ENCODE results near the gene ZNF140. TPM values are rescaled to one million over a fixed set of nuclear protein-coding genes. Genes with fewer than 3 reads are reported as not detected.
A peak's percentile ranks its signal among the peaks of the same experiment; 100 is the strongest.

The ZNF140 gene
- total and polyA plus RNA-seq, 2 of the 13 experiments (the other 11 are each of a cell fraction or from before 2014, with no cell fraction given), result 8.7 to 13.5 TPM

- no peaks in the 10 kb centered on the region for H3K27me3 ChIP-seq (ENCODE audit: control insufficient read depth in 1 of 2, insufficient read depth in 2 of 2, low read length in 2 of 2)
- POLR2A ChIA-PET, result no interaction called here
- DNase-seq (ENCODE audit: low spot score), result no peak
- H3K4me3 ChIP-seq (replicated peaks in 1 of 3; ENCODE audit: insufficient read depth in 1 of 3, low read depth in 2 of 3, low read length in 3 of 3), result no peak overlapping the region
- 87% methylated on average over 3 of the region's 3 CpGs for WGBS (ENCODE audit: low lambda C conversion rate)
- H3K27ac ChIP-seq (ENCODE audit: extremely low read length, insufficient read depth, low read length), result no peak overlapping the region
- H3K36me3 ChIP-seq (replicated peaks in 1 of 2; ENCODE audit: control insufficient read depth in 1 of 2, insufficient read depth in 2 of 2, low read length in 2 of 2), result peaks cover 10 to 20% of the 10 kb centered on the region in 2 experiments
- no peak overlapping the region for H2AFZ ChIP-seq (ENCODE audit: low read length)
- H3K4me1 ChIP-seq (ENCODE audit: insufficient read depth, low read length), result no peaks in the 10 kb centered on the region
- peaks cover 98% of the 10 kb centered on the region for H3K9me3 ChIP-seq (ENCODE audit: low read length)
- FAIRE-seq, result no peak
- in situ Hi-C loops (cut with HindIII; ENCODE audit: extremely low pct_ligation_motif_present, low pct_unique_long_range_greater_than_20kb) (no loop called here), intact Hi-C loops (cut with micrococcal nuclease; ENCODE audit: unreplicated experiment) (no loop called here)
- TF ChIP-seq TFDP1 (CRISPR knock-in tag; IDR thresholded peaks at IDR 0.05; ENCODE audit: borderline replicate concordance), result no peak
- no peak for TF ChIP-seq ZXDC (CRISPR knock-in tag; IDR thresholded peaks at IDR 0.05)
- no peak for TF ChIP-seq ZNF720 (CRISPR knock-in tag; IDR thresholded peaks at IDR 0.05)
- peak; percentile 50 to 67; a peak in 3 of 4 replicates for TF ChIP-seq MAFK (conservative IDR thresholded peaks at IDR 0.05 in 1 of 2, IDR thresholded peaks at IDR 0.05 in 1 of 2; ENCODE audit: low read length in 2 of 2)
- peak; percentile 97; the same call in 1 of the 2 replicates for TF ChIP-seq ZNF274 (CRISPR knock-in tag; IDR thresholded peaks at IDR 0.05)
- peak; percentile 50; the same call in 1 of the 2 replicates for TF ChIP-seq MAFF (IDR thresholded peaks at IDR 0.05; ENCODE audit: low read depth, low read length)
- no peak for TF ChIP-seq ZNF816 (CRISPR knock-in tag; IDR thresholded peaks at IDR 0.05; ENCODE audit: borderline replicate concordance)
- no peak for TF ChIP-seq MXI1 (IDR thresholded peaks at IDR 0.05; ENCODE audit: borderline replicate concordance, low read depth, low read length)
- no peaks in the 10 kb centered on the region for H4K20me1 ChIP-seq (ENCODE audit: insufficient read depth, low read length)
- no peaks in the 10 kb centered on the region for H3K79me2 ChIP-seq (ENCODE audit: insufficient read depth, low read length)
- no peak overlapping the region for H3K9ac ChIP-seq (ENCODE audit: insufficient read depth, low read depth, low read length)
- ATAC-seq, result no peak
- H3K4me2 ChIP-seq (ENCODE audit: low read depth, low read length), result no peak overlapping the region
- CTCF ChIA-PET (ENCODE audit: low intra/inter-chr PET ratio, low total read pairs), result no interaction called here
- BruUV-seq (replicated peaks), result TSS peak; percentile 19
These were observed 39.9 kb downstream of the ZNF140 start for GRCh38 chr12:133120385-133121191.

Data from HepG2 (cell line).